ENCODE results near the gene INTS14.

INTS14 gene

GRCh38 chr15:65598468-65598867, 12.5 kb downstream of the INTS14 start:
- Histone ChIP-seq H2AFZ (ENCODE audit: low read depth, low read length) (no peak overlapping the region), H2BK12ac (ENCODE audit: low read length in 2 of 2) (no peak overlapping the region), H2BK5ac (ENCODE audit: low read depth, low read length, poor library complexity, severe bottlenecking) (no peak overlapping the region), H3K27me3 (ENCODE audit: control insufficient read depth in 1 of 2, insufficient read depth in 1 of 2, low read length in 2 of 2) (no peaks in the 10 kb centered on the region), H4K8ac (ENCODE audit: low read length) (no peak overlapping the region), H3K79me1 (replicated peaks; ENCODE audit: low read length, poor library complexity, severe bottlenecking) (peaks cover 11% of the 10 kb centered on the region), H3K4me1 (ENCODE audit: control insufficient read depth, insufficient read depth, low read depth, low read length) (no peaks in the 10 kb centered on the region), H3K36me3 (ENCODE audit: control insufficient read depth in 1 of 2, insufficient read depth in 2 of 2, low read depth in 1 of 2, low read length in 2 of 2) (peaks cover 12 to 82% of the 10 kb centered on the region in 2 experiments), H3K4me3 (ENCODE audit: insufficient read depth in 1 of 2, low read depth in 1 of 2, low read length in 2 of 2) (no peak overlapping the region), H3K14ac (ENCODE audit: low read length in 2 of 2) (no peak overlapping the region), H3K23ac (ENCODE audit: low read length in 2 of 2) (no peak overlapping the region), H4K91ac (ENCODE audit: low read length) (no peak overlapping the region), H2AK5ac (ENCODE audit: low read length, severe bottlenecking) (no peak overlapping the region), H2BK120ac (ENCODE audit: low read depth, low read length) (no peak overlapping the region), H3K4ac (ENCODE audit: low read depth in 1 of 2, low read length in 2 of 2) (no peak overlapping the region), H3K27ac (ENCODE audit: low read length, poor library complexity, severe bottlenecking) (no peak overlapping the region), H2BK15ac (ENCODE audit: low read depth, poor library complexity, severe bottlenecking) (no peak overlapping the region), H3K18ac (ENCODE audit: low read depth in 1 of 2, low read length in 2 of 2) (no peak overlapping the region), H3K9me3 (ENCODE audit: control insufficient read depth, low read length) (no peaks in the 10 kb centered on the region), H3K4me2 (ENCODE audit: low read length, poor library complexity, severe bottlenecking) (no peak overlapping the region), H3K9ac (ENCODE audit: low read length) (no peak overlapping the region)
- DNase-seq, result no peak
- WGBS, result no CpG with 5 or more reads among the region's 2 CpGs

GRCh38 chr15:65595960-65596359, 15.0 kb downstream of the INTS14 start:
- Histone ChIP-seq H2BK15ac (ENCODE audit: low read depth, poor library complexity, severe bottlenecking) (no peak overlapping the region), H3K36me3 (ENCODE audit: control insufficient read depth in 1 of 2, insufficient read depth in 2 of 2, low read depth in 1 of 2, low read length in 2 of 2) (peaks cover 15 to 88% of the 10 kb centered on the region in 2 experiments), H4K8ac (ENCODE audit: low read length) (no peak overlapping the region), H3K79me1 (replicated peaks; ENCODE audit: low read length, poor library complexity, severe bottlenecking) (peaks cover 3% of the 10 kb centered on the region), H3K23ac (ENCODE audit: low read length in 2 of 2) (no peak overlapping the region), H2BK5ac (ENCODE audit: low read depth, low read length, poor library complexity, severe bottlenecking) (no peak overlapping the region), H2BK12ac (ENCODE audit: low read length in 2 of 2) (no peak overlapping the region), H2BK120ac (ENCODE audit: low read depth, low read length) (no peak overlapping the region), H2AK5ac (ENCODE audit: low read length, severe bottlenecking) (no peak overlapping the region), H3K4ac (ENCODE audit: low read depth in 1 of 2, low read length in 2 of 2) (no peak overlapping the region), H3K14ac (ENCODE audit: low read length in 2 of 2) (no peak overlapping the region), H4K91ac (ENCODE audit: low read length) (no peak overlapping the region), H3K4me3 (ENCODE audit: insufficient read depth in 1 of 2, low read depth in 1 of 2, low read length in 2 of 2) (no peak overlapping the region), H2AFZ (ENCODE audit: low read depth, low read length) (no peak overlapping the region), H3K4me1 (ENCODE audit: control insufficient read depth, insufficient read depth, low read depth, low read length) (no peaks in the 10 kb centered on the region), H3K9me3 (ENCODE audit: control insufficient read depth, low read length) (no peaks in the 10 kb centered on the region), H3K18ac (ENCODE audit: low read depth in 1 of 2, low read length in 2 of 2) (no peak overlapping the region), H3K27ac (ENCODE audit: low read length, poor library complexity, severe bottlenecking) (no peak overlapping the region), H3K9ac (ENCODE audit: low read length) (no peak overlapping the region), H3K27me3 (ENCODE audit: control insufficient read depth in 1 of 2, insufficient read depth in 1 of 2, low read length in 2 of 2) (no peaks in the 10 kb centered on the region), H3K4me2 (ENCODE audit: low read length, poor library complexity, severe bottlenecking) (no peak overlapping the region)
- no peak for DNase-seq
- WGBS, result 100% methylated on average over 1 of the region's 3 CpGs

- H3K9ac ChIP-seq (ENCODE audit: low read length), result no peak overlapping the region
- H3K4me3 ChIP-seq (ENCODE audit: insufficient read depth in 1 of 2, low read depth in 1 of 2, low read length in 2 of 2), result no peak overlapping the region
- H3K27ac ChIP-seq (ENCODE audit: low read length, poor library complexity, severe bottlenecking), result no peak overlapping the region
- DNase-seq, result no peak
- H3K4me2 ChIP-seq (ENCODE audit: low read length, poor library complexity, severe bottlenecking), result no peak overlapping the region
- no peaks in the 10 kb centered on the region for H3K27me3 ChIP-seq (ENCODE audit: control insufficient read depth in 1 of 2, insufficient read depth in 1 of 2, low read length in 2 of 2)
- H3K36me3 ChIP-seq (ENCODE audit: control insufficient read depth in 1 of 2, insufficient read depth in 2 of 2, low read depth in 1 of 2, low read length in 2 of 2), result peaks cover 12 to 91% of the 10 kb centered on the region in 2 experiments
- no peak overlapping the region for H2AK5ac ChIP-seq (ENCODE audit: low read length, severe bottlenecking)
- H3K79me1 ChIP-seq (replicated peaks; ENCODE audit: low read length, poor library complexity, severe bottlenecking), result peaks cover 5% of the 10 kb centered on the region
- no peaks in the 10 kb centered on the region for H3K4me1 ChIP-seq (ENCODE audit: control insufficient read depth, insufficient read depth, low read depth, low read length)
- H4K8ac ChIP-seq (ENCODE audit: low read length), result no peak overlapping the region
- no peak overlapping the region for H3K4ac ChIP-seq (ENCODE audit: low read depth in 1 of 2, low read length in 2 of 2)
- no peak overlapping the region for H2BK5ac ChIP-seq (ENCODE audit: low read depth, low read length, poor library complexity, severe bottlenecking)
- H3K23ac ChIP-seq (ENCODE audit: low read length in 2 of 2), result no peak overlapping the region
- no peaks in the 10 kb centered on the region for H3K9me3 ChIP-seq (ENCODE audit: control insufficient read depth, low read length)
- no peak overlapping the region for H2BK12ac ChIP-seq (ENCODE audit: low read length in 2 of 2)
- no peak overlapping the region for H2AFZ ChIP-seq (ENCODE audit: low read depth, low read length)
- no peak overlapping the region for H3K18ac ChIP-seq (ENCODE audit: low read depth in 1 of 2, low read length in 2 of 2)
- H3K14ac ChIP-seq (ENCODE audit: low read length in 2 of 2), result no peak overlapping the region
- H2BK120ac ChIP-seq (ENCODE audit: low read depth, low read length), result no peak overlapping the region
- WGBS, result 100% methylated on average over 1 of the region's 1 CpG
- no peak overlapping the region for H2BK15ac ChIP-seq (ENCODE audit: low read depth, poor library complexity, severe bottlenecking)
- no peak overlapping the region for H4K91ac ChIP-seq (ENCODE audit: low read length)
Measured at GRCh38 chr15:65587094-65587493, 23.8 kb downstream of the INTS14 start.

DNA sequence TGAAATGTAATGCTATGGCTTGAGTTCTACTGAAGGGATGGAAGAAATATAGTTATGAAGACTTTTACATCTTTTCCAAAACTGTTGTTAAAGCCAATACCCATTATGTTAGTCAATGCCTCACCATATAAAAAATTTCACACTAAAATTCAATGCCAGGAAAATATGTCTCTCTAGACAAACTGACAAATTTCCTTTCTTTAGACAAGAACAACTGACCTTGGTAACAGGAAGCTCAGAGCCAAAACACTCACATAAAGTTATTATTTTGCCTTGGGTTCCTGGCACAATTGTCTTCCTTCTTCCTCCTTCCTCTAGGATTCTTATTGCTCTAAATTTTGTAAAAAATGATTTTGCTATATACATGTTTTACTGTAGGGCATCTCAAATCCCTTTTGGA, 26.7 kb downstream of the INTS14 start:
- DNase-seq, result no peak
- H3K27ac ChIP-seq (ENCODE audit: low read length, poor library complexity, severe bottlenecking), result no peak overlapping the region
- no peak overlapping the region for H2BK120ac ChIP-seq (ENCODE audit: low read depth, low read length)
- no peaks in the 10 kb centered on the region for H3K27me3 ChIP-seq (ENCODE audit: control insufficient read depth in 1 of 2, insufficient read depth in 1 of 2, low read length in 2 of 2)
- H3K9me3 ChIP-seq (ENCODE audit: control insufficient read depth, low read length), result no peaks in the 10 kb centered on the region
- H3K4me2 ChIP-seq (ENCODE audit: low read length, poor library complexity, severe bottlenecking), result no peak overlapping the region
- H4K91ac ChIP-seq (ENCODE audit: low read length), result no peak overlapping the region
- no peak overlapping the region for H2BK15ac ChIP-seq (ENCODE audit: low read depth, poor library complexity, severe bottlenecking)
- H3K18ac ChIP-seq (ENCODE audit: low read depth in 1 of 2, low read length in 2 of 2), result no peak overlapping the region
- no peak overlapping the region for H4K8ac ChIP-seq (ENCODE audit: low read length)
- no peak overlapping the region for H3K4ac ChIP-seq (ENCODE audit: low read depth in 1 of 2, low read length in 2 of 2)
- H3K79me1 ChIP-seq (replicated peaks; ENCODE audit: low read length, poor library complexity, severe bottlenecking), result peaks cover 7% of the 10 kb centered on the region
- H2BK12ac ChIP-seq (ENCODE audit: low read length in 2 of 2), result no peak overlapping the region
- no peak overlapping the region for H3K4me3 ChIP-seq (ENCODE audit: insufficient read depth in 1 of 2, low read depth in 1 of 2, low read length in 2 of 2)
- H3K4me1 ChIP-seq (ENCODE audit: control insufficient read depth, insufficient read depth, low read depth, low read length), result peaks cover 5% of the 10 kb centered on the region
- peaks cover 11 to 82% of the 10 kb centered on the region in 2 experiments for H3K36me3 ChIP-seq (ENCODE audit: control insufficient read depth in 1 of 2, insufficient read depth in 2 of 2, low read depth in 1 of 2, low read length in 2 of 2)
- no peak overlapping the region for H2AFZ ChIP-seq (ENCODE audit: low read depth, low read length)
- no peak overlapping the region for H2AK5ac ChIP-seq (ENCODE audit: low read length, severe bottlenecking)
- H2BK5ac ChIP-seq (ENCODE audit: low read depth, low read length, poor library complexity, severe bottlenecking), result no peak overlapping the region
- H3K23ac ChIP-seq (ENCODE audit: low read length in 2 of 2), result no peak overlapping the region
- H3K14ac ChIP-seq (ENCODE audit: low read length in 2 of 2), result no peak overlapping the region
- H3K9ac ChIP-seq (ENCODE audit: low read length), result no peak overlapping the region
